ENCODE results near the gene CLRN2. TPM values are rescaled to one million over a fixed set of nuclear protein-coding genes. Genes with fewer than 3 reads are reported as not detected.

CLRN2 gene
- total and polyA plus RNA-seq, 9 of the 15 experiments (the other 6 are each of a cell fraction or from before 2014, with no cell fraction given): not detected

- TF ChIP-seq E2F1 (CRISPR knock-in tag; IDR thresholded peaks at IDR 0.05) (no peak), ZBTB43 (CRISPR knock-in tag; IDR thresholded peaks at IDR 0.05) (no peak), ZNF507 (tag; conservative IDR thresholded peaks at IDR 0.05) (no peak), NFIX (CRISPR knock-in tag; IDR thresholded peaks at IDR 0.05; ENCODE audit: low read depth) (no peak), CBX1 (IDR thresholded peaks at IDR 0.05; ENCODE audit: low read depth) (no peak), STAG1 (CRISPR knock-in tag; IDR thresholded peaks at IDR 0.05; ENCODE audit: borderline replicate concordance) (no peak), ARID1B (IDR thresholded peaks at IDR 0.05) (no peak), MEIS2 (IDR thresholded peaks at IDR 0.05; ENCODE audit: partially characterized antibody) (peak; percentile 44), HMGXB4 (CRISPR knock-in tag; IDR thresholded peaks at IDR 0.05) (no peak), MTA1 (IDR thresholded peaks at IDR 0.05; ENCODE audit: borderline replicate concordance) (no peak), FOXK2 (conservative IDR thresholded peaks at IDR 0.05 in 1 of 2, IDR thresholded peaks at IDR 0.05 in 1 of 2; ENCODE audit: low read depth in 2 of 2) (peak; percentile 74; a peak in 2 of 4 replicates), KLF13 (tag; IDR thresholded peaks at IDR 0.05; ENCODE audit: borderline replicate concordance, low read depth) (no peak), PBX2 (CRISPR knock-in tag; IDR thresholded peaks at IDR 0.05; ENCODE audit: low read depth) (no peak), PBX2 (tag; conservative IDR thresholded peaks at IDR 0.05; ENCODE audit: low read depth) (0 out of 2 replicates have a peak, but pooled peaks have one; percentile 11), HIVEP1 (CRISPR knock-in tag; IDR thresholded peaks at IDR 0.05) (no peak), GATA2 (CRISPR knock-in tag; IDR thresholded peaks at IDR 0.05) (no peak), GABPA (tag; conservative IDR thresholded peaks at IDR 0.05; ENCODE audit: low read depth) (peak; percentile 33; the same call in 1 of the 2 replicates), JUND (IDR thresholded peaks at IDR 0.05; ENCODE audit: borderline replicate concordance, low read depth, low read length) (peak; percentile 77), JUND (tag; IDR thresholded peaks at IDR 0.05; ENCODE audit: borderline replicate concordance, low read depth, low read length) (peak; percentile 80; the same call in 2 of the 3 replicates), XRCC3 (IDR thresholded peaks at IDR 0.05) (no peak), ATF7 (IDR thresholded peaks at IDR 0.05) (peak; percentile 79)
Measured at GRCh38 chr4:17544205-17544604, 29.2 kb downstream of the CLRN2 start (continued).

Measured in K562 (cell line).